Prostate gland (tissue), 2 donors: ENCODE data around the gene TDRD10.

Experiments
- CTCF ChIP-seq, 4 experiments: fragments of 200-600 bp in 2 of 4; fragments of 450-650 bp in 2 of 4; sonication (generic) in 2 of 4; IDR thresholded peaks; 1 replicate in 3 of 4; 2 replicates in 1 of 4; pipeline ENCODE4 v1.5.1; 2016 to 2019; ENCODE audit warnings: antibody characterized with exemption in 4 of 4, mild to moderate bottlenecking in 2 of 4, moderate library complexity in 2 of 4
- POLR2A ChIP-seq: fragments of 450-650 bp; IDR thresholded peaks from one replicate; pipeline ENCODE4 v1.6.1; 2016; ENCODE audit warnings: antibody characterized with exemption, mild to moderate bottlenecking

DNA sequence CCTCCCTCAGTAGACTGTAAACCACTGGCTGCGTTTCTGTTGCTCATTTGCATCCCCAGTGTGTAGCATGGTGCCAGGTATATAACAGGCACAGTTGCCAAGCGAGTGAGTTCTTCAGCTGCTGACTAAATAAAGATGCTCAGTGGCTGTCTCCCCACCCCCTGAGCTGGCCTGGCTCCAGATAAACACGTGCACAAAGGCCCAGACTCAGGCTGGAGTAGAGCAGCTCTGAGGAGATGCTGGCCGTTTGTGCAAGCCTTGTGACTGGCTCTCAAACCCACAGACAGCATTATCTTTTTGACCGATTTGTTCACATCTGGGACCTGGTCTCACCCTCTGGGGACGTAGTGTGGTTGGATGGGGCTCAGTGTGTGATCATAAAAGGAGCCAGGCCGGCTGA lies 72.7 kb downstream of the TDRD10 start:
- TF ChIP-seq CTCF (IDR thresholded peaks at IDR 0.05): no peak
- no peak for TF ChIP-seq POLR2A
